ENCODE data around the gene C16orf78. TPM values are rescaled to one million over a fixed set of nuclear protein-coding genes. Genes with fewer than 3 reads are reported as not detected.

Gene C16orf78, protein sequence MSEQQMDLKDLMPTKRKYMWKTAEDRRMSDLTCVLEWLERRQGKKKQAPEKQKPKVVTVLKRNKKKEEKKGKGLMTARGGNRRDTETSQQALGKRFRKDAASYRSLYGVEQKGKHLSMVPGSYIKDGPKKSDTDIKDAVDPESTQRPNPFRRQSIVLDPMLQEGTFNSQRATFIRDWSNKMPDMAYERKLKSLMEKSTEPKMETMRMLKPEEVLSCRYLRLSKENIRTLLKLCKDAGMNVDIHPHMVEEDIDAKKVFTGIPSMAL
- polyA plus RNA-seq = not detected

DNA sequence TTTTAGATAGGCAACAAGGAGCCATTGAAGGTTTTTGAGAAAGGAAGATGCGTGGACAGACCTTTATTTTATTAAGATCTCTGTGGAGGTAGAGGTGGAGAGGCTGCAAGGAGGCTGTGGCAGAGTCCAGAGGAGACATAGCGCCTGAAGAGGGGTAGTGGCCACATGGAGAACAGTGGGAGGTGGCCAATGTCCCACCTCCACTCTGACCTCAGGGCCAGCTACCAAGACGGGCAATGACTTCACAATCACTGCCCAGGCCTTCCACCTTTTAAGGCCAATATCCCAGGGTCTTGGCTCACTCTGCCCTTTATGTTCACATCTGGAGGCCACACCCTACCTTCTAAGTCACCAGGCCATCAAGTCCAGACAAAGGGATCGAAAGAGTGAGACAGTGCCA lies at the start of gene C16orf78:
C16orf78 (plus strand) TSS at position 301 of the 400 bp plus-strand sequence. CDS start 136 bp downstream, outside the sequence.
- H3K9me3 Mint-ChIP-seq = peaks cover 0 to 2% (median 0%) of the 10 kb centered on the region in 6 donors
- no peak for DNase-seq
- no peak within 1 kb of the TSS for H3K4me3 Mint-ChIP-seq
- no peak within 1 kb of the TSS for H3K27ac Mint-ChIP-seq
- peaks cover 0 to 2% (median 1%) of the 10 kb centered on the region in 3 donors for H3K27me3 Mint-ChIP-seq (ENCODE audit: low read depth in 3 of 3)
- H3K4me1 Mint-ChIP-seq = no peaks in the 10 kb centered on the region
- no peaks in the 10 kb centered on the region for H3K36me3 Mint-ChIP-seq

DNA sequence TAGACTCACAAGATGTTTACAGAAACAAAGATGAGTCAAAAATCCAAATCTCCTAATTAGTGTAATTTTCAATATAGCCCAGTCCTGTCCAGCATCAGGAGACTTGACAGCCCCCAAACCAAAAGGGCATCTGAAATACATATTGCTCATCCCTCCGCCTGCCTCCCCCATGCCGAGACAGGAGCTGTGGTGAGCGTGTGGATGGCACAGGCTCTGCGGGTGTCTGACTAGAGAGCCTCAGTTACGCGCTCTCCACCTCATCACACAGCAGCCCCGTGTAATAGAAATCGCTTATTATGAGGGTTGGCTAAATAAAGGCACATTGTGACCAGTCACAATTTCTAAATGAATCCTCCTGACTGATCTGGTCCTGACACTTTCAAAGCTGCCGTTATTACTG lies 48.9 kb upstream of the C16orf78 start:
- no peak for DNase-seq
- H3K27ac Mint-ChIP-seq = no peak overlapping the region

DNA sequence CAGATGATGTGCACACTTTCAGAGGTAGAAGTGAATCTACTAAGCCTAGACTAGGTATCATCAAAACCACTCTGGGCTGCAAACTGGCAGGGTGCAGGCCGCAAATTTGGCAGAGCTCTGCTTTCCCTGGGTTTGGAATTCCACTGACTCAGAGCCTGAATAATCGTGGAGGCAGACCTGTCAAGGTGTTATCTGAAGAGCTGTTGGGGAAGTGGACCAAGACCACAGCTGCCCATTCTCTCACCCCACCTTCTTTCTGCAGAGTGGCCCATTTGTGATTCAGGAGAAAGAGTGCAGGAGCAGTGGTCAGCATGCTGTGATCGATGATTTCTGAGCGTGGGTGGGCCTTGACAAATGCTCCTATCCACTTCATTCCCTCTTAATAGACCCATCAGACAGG lies 46.1 kb upstream of the C16orf78 start:
- no peak for DNase-seq
- H3K27me3 Mint-ChIP-seq (ENCODE audit: low read depth in 3 of 3) = peaks cover 2% of the 10 kb centered on the region in 3 donors
- no peaks in the 10 kb centered on the region for H3K36me3 Mint-ChIP-seq
- H3K9me3 Mint-ChIP-seq = no peaks in the 10 kb centered on the region
- H3K4me1 Mint-ChIP-seq = no peaks in the 10 kb centered on the region
- H3K4me3 Mint-ChIP-seq = no peak overlapping the region
- no peak overlapping the region for H3K27ac Mint-ChIP-seq

More for the DNA sequence above, 48.9 kb upstream of the C16orf78 start:
- no peaks in the 10 kb centered on the region for H3K36me3 Mint-ChIP-seq
- peaks cover under 1 to 2% (median 2%) of the 10 kb centered on the region in 3 donors for H3K27me3 Mint-ChIP-seq (ENCODE audit: low read depth in 3 of 3)
- H3K9me3 Mint-ChIP-seq = peaks cover 0 to 9% (median 4%) of the 10 kb centered on the region in 6 donors
- H3K4me1 Mint-ChIP-seq = no peaks in the 10 kb centered on the region
- H3K4me3 Mint-ChIP-seq = no peak overlapping the region

DNA sequence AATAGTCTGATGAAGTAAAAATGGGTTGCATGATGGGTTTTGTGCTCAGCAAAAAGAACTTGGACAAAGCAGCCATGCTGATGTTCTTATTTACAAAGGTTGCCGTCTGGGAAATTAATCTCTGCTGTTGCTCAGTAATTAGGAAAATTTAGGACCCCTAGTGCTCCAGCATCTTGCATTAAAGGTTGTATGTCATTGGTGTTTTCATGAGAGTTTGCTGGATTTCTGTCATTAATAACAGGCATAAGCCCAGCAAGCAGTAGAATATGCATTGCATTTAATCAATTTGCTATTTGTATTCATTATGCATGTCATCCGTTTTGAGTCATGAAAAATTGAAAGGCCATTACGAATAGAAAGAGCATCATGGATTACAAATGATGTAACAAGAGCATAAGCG lies 45.3 kb upstream of the C16orf78 start:
- H3K27me3 Mint-ChIP-seq (ENCODE audit: low read depth in 3 of 3) = peaks cover 2% of the 10 kb centered on the region in 3 donors
- DNase-seq = no peak
- H3K4me3 Mint-ChIP-seq = no peak overlapping the region
- H3K27ac Mint-ChIP-seq = no peak overlapping the region
- H3K9me3 Mint-ChIP-seq = no peaks in the 10 kb centered on the region
- H3K36me3 Mint-ChIP-seq = no peaks in the 10 kb centered on the region
- H3K4me1 Mint-ChIP-seq = no peaks in the 10 kb centered on the region

DNA sequence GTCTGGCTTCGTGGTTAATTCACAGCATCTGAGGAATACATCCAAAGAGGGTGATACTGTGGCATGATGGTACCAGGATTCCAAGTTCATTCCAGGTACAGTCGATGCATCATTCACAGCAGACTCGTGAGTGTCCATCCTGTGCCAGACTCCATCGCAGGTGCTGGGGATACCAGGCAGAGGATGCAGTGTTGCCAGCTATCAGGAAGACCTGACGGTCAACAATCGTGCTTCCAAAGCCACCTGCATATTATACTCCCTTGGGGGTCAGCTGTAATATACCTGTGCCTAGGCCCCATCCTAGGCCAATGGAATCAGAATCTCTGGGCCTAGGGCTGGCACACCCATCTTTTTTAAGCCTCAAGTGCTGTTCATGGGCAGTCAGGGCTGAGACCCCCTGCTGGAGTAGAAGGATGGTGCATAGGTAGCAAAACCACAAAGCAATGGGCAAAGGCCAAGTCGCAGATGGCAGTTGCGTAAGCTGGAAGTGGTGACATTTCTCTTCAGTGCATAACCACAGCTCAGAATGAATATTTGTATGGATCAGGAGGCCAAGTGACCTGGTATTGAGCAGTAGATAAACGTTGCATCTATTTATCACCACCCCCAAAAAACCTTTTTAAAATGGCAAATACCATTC lies 42.9 kb upstream of the C16orf78 start:
- H3K4me3 Mint-ChIP-seq = no peak overlapping the region
- no peak for DNase-seq
- no peaks in the 10 kb centered on the region for H3K36me3 Mint-ChIP-seq
- no peak overlapping the region for H3K27ac Mint-ChIP-seq
- no peaks in the 10 kb centered on the region for H3K4me1 Mint-ChIP-seq
- H3K27me3 Mint-ChIP-seq (ENCODE audit: low read depth in 3 of 3) = peaks cover 0 to 2% (median 2%) of the 10 kb centered on the region in 3 donors
- H3K9me3 Mint-ChIP-seq = no peaks in the 10 kb centered on the region

DNA sequence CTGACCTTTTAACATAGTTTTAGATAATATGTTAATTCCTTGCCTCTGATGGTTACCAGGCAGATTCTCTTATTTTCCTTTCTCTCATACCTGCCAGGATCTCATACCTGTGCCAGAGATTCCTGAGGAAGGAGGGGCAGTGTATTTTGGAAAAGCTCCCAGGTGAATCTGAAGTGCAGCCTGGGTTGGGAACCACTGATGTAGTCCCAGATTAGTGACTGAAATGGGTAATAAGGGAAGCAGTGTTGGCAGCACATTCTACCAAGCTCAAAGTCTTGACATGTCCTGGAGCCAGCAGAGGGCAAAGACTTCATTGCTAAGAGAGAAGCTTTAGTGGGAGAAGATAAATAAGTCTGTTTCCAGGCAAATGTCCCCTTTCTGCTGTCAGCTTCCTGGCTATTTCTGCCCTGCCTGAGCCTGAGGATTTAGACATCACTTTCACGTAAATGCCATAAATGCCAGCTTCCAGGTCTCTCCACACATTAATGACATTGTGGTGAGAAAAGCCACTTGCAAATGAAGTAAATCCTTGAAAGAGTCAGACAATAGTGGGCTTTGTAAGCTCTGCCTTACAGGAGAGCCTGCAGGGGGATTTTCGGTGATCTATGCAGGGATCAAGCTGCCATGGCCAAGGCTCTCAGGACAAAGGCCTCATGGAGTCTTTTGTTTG lies 40.9 kb upstream of the C16orf78 start:
- Mint-ChIP-seq H3K4me3 (no peak overlapping the region), H3K36me3 (no peaks in the 10 kb centered on the region), H3K9me3 (no peaks in the 10 kb centered on the region), H3K4me1 (no peaks in the 10 kb centered on the region), H3K27me3 (ENCODE audit: low read depth in 3 of 3) (peaks cover 0 to 5% (median 2%) of the 10 kb centered on the region in 3 donors), H3K27ac (no peak overlapping the region)
- no peak for DNase-seq

DNA sequence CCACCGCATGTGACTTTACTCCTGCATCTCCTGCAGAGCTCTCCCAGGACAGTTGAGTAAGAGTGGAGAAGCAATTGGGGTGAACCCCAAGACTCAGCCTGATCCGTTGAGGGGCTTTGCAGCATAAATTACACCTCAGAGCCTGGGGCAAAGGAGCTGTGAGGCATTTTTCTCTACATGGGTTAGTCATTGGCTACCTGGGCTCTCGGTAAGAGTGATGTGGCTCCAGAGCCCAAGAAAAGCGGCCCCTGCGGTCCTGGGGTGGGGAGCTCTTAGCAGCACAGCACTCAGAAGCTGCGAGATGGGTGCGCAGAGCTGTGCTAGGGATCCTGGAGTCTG lies 40.4 kb upstream of the C16orf78 start:
- no peak for DNase-seq
- no peaks in the 10 kb centered on the region for H3K36me3 Mint-ChIP-seq
- H3K27me3 Mint-ChIP-seq (ENCODE audit: low read depth in 3 of 3) = peaks cover 0 to 5% (median 2%) of the 10 kb centered on the region in 3 donors
- no peaks in the 10 kb centered on the region for H3K9me3 Mint-ChIP-seq
- no peaks in the 10 kb centered on the region for H3K4me1 Mint-ChIP-seq
- no peak overlapping the region for H3K27ac Mint-ChIP-seq
- no peak overlapping the region for H3K4me3 Mint-ChIP-seq

DNA sequence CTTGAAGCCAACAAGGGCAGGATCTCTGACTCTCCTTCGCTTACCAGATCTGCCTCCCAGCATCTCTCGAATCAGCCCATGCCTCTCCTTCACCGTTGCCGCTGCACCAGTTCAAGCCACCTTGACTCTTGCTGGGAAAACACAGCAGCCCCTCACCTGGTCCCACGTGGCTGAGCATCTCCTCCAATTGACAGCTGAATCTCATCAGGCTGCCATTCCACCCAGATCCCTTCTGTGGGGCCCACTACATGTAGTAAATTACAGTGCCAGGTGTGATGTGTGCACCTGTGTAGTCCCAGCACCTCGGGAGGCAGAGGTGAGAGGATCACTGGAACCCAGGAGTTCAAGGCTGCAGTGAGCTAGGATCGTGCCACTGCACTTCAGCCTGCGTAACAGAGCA lies 37.8 kb upstream of the C16orf78 start:
- H3K27me3 Mint-ChIP-seq (ENCODE audit: low read depth in 3 of 3) = peaks cover 0 to 5% (median 0%) of the 10 kb centered on the region in 3 donors
- no peaks in the 10 kb centered on the region for H3K36me3 Mint-ChIP-seq
- H3K4me3 Mint-ChIP-seq = no peak overlapping the region
- DNase-seq = no peak
- H3K4me1 Mint-ChIP-seq = no peaks in the 10 kb centered on the region
- no peaks in the 10 kb centered on the region for H3K9me3 Mint-ChIP-seq
- no peak overlapping the region for H3K27ac Mint-ChIP-seq

DNA sequence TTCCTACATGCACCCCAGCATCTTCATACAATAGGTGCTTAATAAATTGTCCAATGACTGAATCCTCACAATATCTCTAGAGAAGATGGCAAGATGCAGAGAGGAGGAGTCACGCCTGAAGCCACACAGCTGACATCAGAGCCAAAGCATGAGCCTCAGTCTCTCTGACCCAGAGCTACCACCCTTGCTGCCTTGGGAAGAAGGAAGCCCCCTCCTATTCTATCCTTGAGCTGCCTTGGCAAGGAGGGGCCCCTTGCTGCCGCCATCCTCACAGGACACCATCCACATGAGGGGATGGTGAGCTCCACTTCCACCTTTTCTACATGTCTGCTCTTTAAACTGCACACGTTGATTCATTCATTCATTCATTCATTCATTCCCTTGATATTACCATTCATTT lies 37.0 kb upstream of the C16orf78 start:
- Mint-ChIP-seq H3K27ac (no peak overlapping the region), H3K36me3 (no peaks in the 10 kb centered on the region), H3K9me3 (no peaks in the 10 kb centered on the region), H3K4me1 (no peaks in the 10 kb centered on the region), H3K4me3 (no peak overlapping the region), H3K27me3 (ENCODE audit: low read depth in 3 of 3) (peaks cover under 1 to 5% (median under 1%) of the 10 kb centered on the region in 3 donors)
- DNase-seq = no peak

DNA sequence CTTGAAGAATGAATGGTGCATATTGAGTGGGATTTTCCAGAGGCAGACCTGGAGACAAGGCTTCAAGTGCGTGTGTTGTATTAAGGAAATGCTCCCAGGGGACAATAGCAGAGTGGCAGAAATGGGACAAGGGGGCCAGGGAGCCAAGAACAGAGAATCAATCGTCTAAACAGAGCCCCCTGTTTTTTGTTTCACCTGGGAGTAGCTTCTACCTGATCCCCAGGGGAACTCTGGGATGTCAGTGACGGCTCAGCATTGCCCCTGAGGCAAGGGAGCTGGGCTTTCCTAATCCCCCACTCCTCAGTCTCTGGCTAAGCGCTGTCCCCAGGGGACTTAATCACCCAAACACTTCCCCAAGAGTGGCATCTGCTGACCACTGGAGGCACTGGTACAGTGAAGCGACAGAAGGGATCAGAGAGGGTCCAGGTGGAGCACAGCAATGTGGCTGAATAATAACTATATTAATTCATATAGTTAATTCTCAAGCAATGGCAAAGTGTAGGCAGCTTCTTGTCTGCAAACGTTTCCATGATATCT lies 35.7 kb upstream of the C16orf78 start:
- no peak overlapping the region for H3K4me3 Mint-ChIP-seq
- DNase-seq = no peak
- no peak overlapping the region for H3K27ac Mint-ChIP-seq
- H3K4me1 Mint-ChIP-seq = no peaks in the 10 kb centered on the region
- H3K9me3 Mint-ChIP-seq = no peaks in the 10 kb centered on the region
- H3K27me3 Mint-ChIP-seq (ENCODE audit: low read depth in 3 of 3) = peaks cover 2 to 5% (median 3%) of the 10 kb centered on the region in 3 donors
- H3K36me3 Mint-ChIP-seq = no peaks in the 10 kb centered on the region

DNA sequence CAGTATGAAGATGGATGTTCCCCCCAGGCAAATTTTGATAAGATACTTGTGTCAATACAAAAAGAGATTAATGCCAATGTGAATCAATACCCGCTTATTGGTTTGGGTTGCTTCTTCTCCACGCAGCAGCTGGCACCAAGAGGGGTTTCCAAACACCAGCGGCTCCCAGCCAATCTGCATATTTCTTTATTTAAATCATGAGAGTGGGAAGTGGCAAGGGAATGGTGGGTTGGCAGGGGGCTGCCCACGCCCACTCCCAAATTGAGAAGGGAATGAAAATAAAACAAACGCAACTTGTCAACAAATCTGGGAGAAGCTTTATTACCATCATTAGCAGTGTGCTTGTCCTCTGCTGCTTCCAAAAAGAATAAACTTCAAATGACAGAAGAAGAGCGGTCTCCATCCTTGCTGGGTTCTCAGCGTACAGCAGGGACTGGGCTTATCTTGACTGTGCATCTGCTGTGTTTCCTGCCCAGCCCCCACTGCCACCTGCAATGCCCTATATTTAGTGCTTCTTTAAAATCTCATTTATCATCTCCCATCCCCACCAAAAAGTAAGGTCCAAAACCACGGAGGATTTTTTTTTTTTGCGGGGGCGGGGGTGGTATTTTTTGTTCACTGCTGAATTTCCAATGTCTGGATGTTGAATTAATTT lies 34.9 kb upstream of the C16orf78 start:
- H3K27me3 Mint-ChIP-seq (ENCODE audit: low read depth in 3 of 3) = peaks cover 2 to 5% (median 3%) of the 10 kb centered on the region in 3 donors
- no peak overlapping the region for H3K27ac Mint-ChIP-seq
- no peaks in the 10 kb centered on the region for H3K9me3 Mint-ChIP-seq
- no peak for DNase-seq
- no peaks in the 10 kb centered on the region for H3K4me1 Mint-ChIP-seq
- no peaks in the 10 kb centered on the region for H3K36me3 Mint-ChIP-seq
- H3K4me3 Mint-ChIP-seq = no peak overlapping the region

DNA sequence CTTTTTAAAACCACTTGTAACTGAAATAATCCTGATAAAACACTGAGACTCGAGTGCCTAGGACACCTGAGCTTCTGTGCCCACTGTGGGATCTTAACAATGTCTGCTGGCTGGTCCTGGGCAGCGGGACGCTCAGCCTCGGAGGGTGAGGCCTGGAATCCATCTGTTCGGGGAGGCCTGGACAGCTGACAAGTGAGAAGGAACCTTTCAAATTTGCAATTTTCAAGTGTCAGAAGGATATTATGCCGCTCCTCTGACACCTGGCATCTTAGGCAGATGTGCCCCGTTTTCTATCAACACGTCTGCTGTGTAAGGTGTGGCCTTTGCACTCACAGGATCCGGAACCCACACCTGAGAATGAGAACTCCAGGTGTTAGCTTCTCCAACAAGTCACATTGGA lies 33.1 kb upstream of the C16orf78 start:
- H3K9me3 Mint-ChIP-seq = no peaks in the 10 kb centered on the region
- H3K4me1 Mint-ChIP-seq = no peaks in the 10 kb centered on the region
- no peak for DNase-seq
- peaks cover 2 to 3% (median 3%) of the 10 kb centered on the region in 3 donors for H3K27me3 Mint-ChIP-seq (ENCODE audit: low read depth in 3 of 3)
- H3K36me3 Mint-ChIP-seq = no peaks in the 10 kb centered on the region
- no peak overlapping the region for H3K27ac Mint-ChIP-seq
- no peak overlapping the region for H3K4me3 Mint-ChIP-seq

DNA sequence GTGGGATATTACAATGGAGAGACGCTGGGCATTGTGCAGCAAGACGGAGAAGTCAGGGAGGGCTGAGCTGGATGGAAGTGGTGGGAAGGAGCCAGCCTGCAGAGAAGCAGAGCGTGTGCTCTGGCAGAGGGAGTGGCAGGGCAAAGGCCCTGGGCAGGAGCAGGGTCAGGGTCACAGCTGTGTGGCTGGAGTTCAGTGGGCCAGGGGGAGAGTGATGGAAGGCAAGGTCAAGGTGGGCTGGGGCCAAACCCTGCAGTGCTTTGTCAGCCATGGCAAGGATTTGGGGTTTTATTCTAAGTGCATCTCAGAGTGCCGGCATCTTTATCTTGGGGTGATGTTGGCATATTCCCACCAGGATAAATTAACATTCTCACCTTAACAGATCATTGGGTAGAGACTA lies 31.9 kb upstream of the C16orf78 start:
- Mint-ChIP-seq H3K27ac (no peak overlapping the region), H3K4me3 (no peak overlapping the region), H3K36me3 (no peaks in the 10 kb centered on the region), H3K9me3 (no peaks in the 10 kb centered on the region), H3K27me3 (ENCODE audit: low read depth in 3 of 3) (peaks cover 2 to 4% (median 3%) of the 10 kb centered on the region in 3 donors), H3K4me1 (no peaks in the 10 kb centered on the region)
- no peak for DNase-seq

Measured in immature natural killer cell (primary cell).